Nephron (organoid): ENCODE data around the gene INS.
"Not testable (repeated sequence)": the region's sequence is repeated elsewhere in the genome, so short reads cannot be mapped to it uniquely, and the experiment has no call there.

ENCODE experiments used
- H3K27ac Mint-ChIP-seq, 3 experiments: 2 replicates each; pipeline ENCODE4 v1.8.0; 2020; ENCODE audit warnings: mixed read lengths in 3 of 3, mild to moderate bottlenecking in 2 of 3, moderate library complexity in 1 of 3
- H3K27me3 Mint-ChIP-seq: 2 replicates; pipeline ENCODE4 v1.8.0; 2021; ENCODE audit warnings: low read depth, mild to moderate bottlenecking, moderate library complexity, mixed read lengths
- H3K36me3 Mint-ChIP-seq: 2 replicates; pipeline ENCODE4 v1.8.0; 2020; ENCODE audit warnings: low read depth, mixed read lengths
- H3K4me1 Mint-ChIP-seq: 2 replicates; pipeline ENCODE4 v1.8.0; 2020; ENCODE audit warnings: mixed read lengths
- H3K4me3 Mint-ChIP-seq, 3 experiments: 2 replicates each; pipeline ENCODE4 v1.8.0; 2020; ENCODE audit warnings: mild to moderate bottlenecking in 3 of 3, mixed read lengths in 3 of 3, moderate library complexity in 2 of 3
- H3K9me3 Mint-ChIP-seq: 2 replicates; pipeline ENCODE4 v1.8.0; 2020; ENCODE audit warnings: mixed read lengths
- CTCF ChIP-seq, 3 experiments: fragments of 200-600 bp; sonication (generic); IDR thresholded peaks; one replicate each; pipeline ENCODE4 v1.5.0; 2021; ENCODE audit warnings: antibody characterized with exemption in 3 of 3; ENCODE audit not compliant: unreplicated experiment in 3 of 3

Gene INS

GRCh38 chr11:2195756-2196088 is 34.7 kb upstream of the INS start:
- no peak for TF ChIP-seq CTCF (IDR thresholded peaks at IDR 0.05; ENCODE audit: unreplicated experiment in 3 of 3)
- peak overlapping the region in 1 of 3 experiments; percentile 79 for H3K27ac Mint-ChIP-seq
- H3K4me3 Mint-ChIP-seq, result no peak overlapping the region

GRCh38 chr11:2194877-2195755 is 34.1 kb upstream of the INS start:
- peak overlapping the region in 1 of 3 experiments; percentile 56 for H3K27ac Mint-ChIP-seq
- H3K4me1 Mint-ChIP-seq, result peaks cover 8% of the 10 kb centered on the region

More at GRCh38 chr11:2195756-2196088, 34.7 kb upstream of the INS start:
- Mint-ChIP-seq H3K27me3 (peaks cover 16% of the 10 kb centered on the region), H3K4me1 (peaks cover 4% of the 10 kb centered on the region), H3K36me3 (no peaks in the 10 kb centered on the region), H3K9me3 (no peaks in the 10 kb centered on the region)

GRCh38 chr11:2193888-2194595 is 33.0 kb upstream of the INS start:
- peaks cover 23% of the 10 kb centered on the region for H3K27me3 Mint-ChIP-seq
- H3K4me1 Mint-ChIP-seq, result peaks cover 12% of the 10 kb centered on the region
- H3K36me3 Mint-ChIP-seq, H3K9me3 Mint-ChIP-seq, H3K4me3 Mint-ChIP-seq, H3K27ac Mint-ChIP-seq: not testable (repeated sequence)

More at GRCh38 chr11:2194877-2195755, 34.1 kb upstream of the INS start:
- Mint-ChIP-seq H3K4me3 (no peak overlapping the region), H3K27me3 (peaks cover 20% of the 10 kb centered on the region), H3K36me3 (no peaks in the 10 kb centered on the region), H3K9me3 (no peaks in the 10 kb centered on the region)
- TF ChIP-seq CTCF (IDR thresholded peaks at IDR 0.05; ENCODE audit: unreplicated experiment in 3 of 3), result peak; percentile 90 to 94 (median 92)

GRCh38 chr11:2193099-2193887 is 32.3 kb upstream of the INS start:
- Mint-ChIP-seq H3K36me3 (no peaks in the 10 kb centered on the region), H3K27ac (no peak overlapping the region), H3K27me3 (peaks cover 23% of the 10 kb centered on the region), H3K9me3 (no peaks in the 10 kb centered on the region), H3K4me1 (peaks cover 12% of the 10 kb centered on the region), H3K4me3 (no peak overlapping the region)
- TF ChIP-seq CTCF (IDR thresholded peaks at IDR 0.05; ENCODE audit: unreplicated experiment in 3 of 3), result no peak

GRCh38 chr11:2192435-2192834 is 31.4 kb upstream of the INS start:
- H3K9me3 Mint-ChIP-seq, result no peaks in the 10 kb centered on the region
- no peak overlapping the region for H3K27ac Mint-ChIP-seq
- H3K27me3 Mint-ChIP-seq, result peaks cover 23% of the 10 kb centered on the region
- no peaks in the 10 kb centered on the region for H3K36me3 Mint-ChIP-seq
- TF ChIP-seq CTCF (IDR thresholded peaks at IDR 0.05; ENCODE audit: unreplicated experiment in 3 of 3), result no peak
- H3K4me1 Mint-ChIP-seq, result peaks cover 12% of the 10 kb centered on the region
- H3K4me3 Mint-ChIP-seq, result no peak overlapping the region

GRCh38 chr11:2191883-2192282 is 30.9 kb upstream of the INS start:
- Mint-ChIP-seq H3K36me3 (no peaks in the 10 kb centered on the region), H3K9me3 (no peaks in the 10 kb centered on the region), H3K4me1 (peaks cover 12% of the 10 kb centered on the region), H3K27ac (no peak overlapping the region), H3K27me3 (peaks cover 20% of the 10 kb centered on the region), H3K4me3 (no peak overlapping the region)
- TF ChIP-seq CTCF (IDR thresholded peaks at IDR 0.05; ENCODE audit: unreplicated experiment in 3 of 3), result no peak
